Smooth muscle cell (in vitro differentiated cells): ENCODE measurements around the gene UGT1A1. TPM values are rescaled to one million over a fixed set of nuclear protein-coding genes. Genes with fewer than 3 reads are reported as not detected.

Experiments used
- DNase-seq: peaks from one replicate; lab custom pipeline; 2025; ENCODE audit not compliant: unreplicated experiment; lab: John Stamatoyannopoulos, UW
- H2AFZ ChIP-seq: fragments of 200-600 bp; sonication (generic); 2 replicates; pipeline ENCODE4 v1.6.0; 2016; ENCODE audit warnings: antibody characterized with exemption, low read depth, mild to moderate bottlenecking
- H3F3A ChIP-seq: fragments of 200-600 bp; sonication (generic); 2 replicates; pipeline ENCODE4 v1.6.0; 2017; ENCODE audit warnings: antibody characterized with exemption, low read depth
- H3K27ac ChIP-seq: fragments of 200-600 bp; sonication (generic); 2 replicates; pipeline ENCODE4 v1.5.1; 2016; ENCODE audit warnings: low read depth, mild to moderate bottlenecking
- H3K27me3 ChIP-seq: fragments of 200-600 bp; sonication (generic); 2 replicates; pipeline ENCODE4 v1.6.1; 2016; ENCODE audit warnings: low read depth, mild to moderate bottlenecking
- H3K36me3 ChIP-seq: fragments of 200-600 bp; sonication (generic); 2 replicates; pipeline ENCODE4 v1.5.1; 2016; ENCODE audit warnings: low read depth
- H3K4me1 ChIP-seq: fragments of 200-600 bp; sonication (generic); 2 replicates; pipeline ENCODE4 v1.5.1; 2016; ENCODE audit warnings: low read depth
- H3K4me2 ChIP-seq: fragments of 200-600 bp; sonication (generic); 2 replicates; pipeline ENCODE4 v1.6.0; 2016; ENCODE audit warnings: mild to moderate bottlenecking
- H3K4me3 ChIP-seq: fragments of 200-600 bp; sonication (generic); 2 replicates; pipeline ENCODE4 v1.5.1; 2016; ENCODE audit warnings: mild to moderate bottlenecking
- H3K79me2 ChIP-seq: fragments of 200-600 bp; sonication (generic); 2 replicates; pipeline ENCODE4 v1.6.0; 2016; ENCODE audit warnings: low read depth, mild to moderate bottlenecking
- H3K9ac ChIP-seq: fragments of 200-600 bp; sonication (generic); 2 replicates; pipeline ENCODE4 v1.6.0; 2016; ENCODE audit warnings: low read depth
- H3K9me3 ChIP-seq: fragments of 200-600 bp; sonication (generic); replicated peaks from 2 replicates; pipeline ENCODE4 v1.5.1; 2016; ENCODE audit warnings: low read depth
- H4K20me1 ChIP-seq: fragments of 200-600 bp; sonication (generic); 2 replicates; pipeline ENCODE4 v1.6.0; 2016; ENCODE audit warnings: low read depth
- CTCF ChIP-seq: fragments of 200-600 bp; sonication (generic); IDR thresholded peaks from 2 replicates; pipeline ENCODE4 v1.5.1; 2017; ENCODE audit warnings: borderline replicate concordance, mild to moderate bottlenecking, antibody characterized with exemption; ENCODE audit not compliant: insufficient read depth, poor library complexity, severe bottlenecking
- WGBS: methylation state at CpG from one replicate; pipeline ENCODE4 v1.1.7; 2016; ENCODE audit warnings: low lambda C conversion rate; 5-methylcytosine and 5-hydroxymethylcytosine counted together
- polyA plus RNA-seq: library from polyadenylated mRNA; unstranded; fragments of >200 nt; fragmentation: Nextera tagmentation; extraction: Ambion mirVana; gene quantifications from 2 replicates; pipeline ENCODE4 v1.2.1, GENCODE V29; 2016
- total RNA-seq: library from RNA; depleted of rRNA; stranded (reverse); fragments of >200 nt; gene quantifications from 2 replicates; pipeline ENCODE4 v1.2.3, GENCODE V29; 2014

Gene UGT1A1
- total and polyA plus RNA-seq, 2 experiments from 2014 or later: not detected

- no peaks in the 10 kb centered on the region for H3K36me3 ChIP-seq
- DNase-seq: no peak
- no peak overlapping the region for H2AFZ ChIP-seq
- no peak overlapping the region for H3K4me3 ChIP-seq
- H3F3A ChIP-seq: no peaks in the 10 kb centered on the region
- no peaks in the 10 kb centered on the region for H3K27me3 ChIP-seq
- H3K9ac ChIP-seq: no peak overlapping the region
- H3K9me3 ChIP-seq: no peaks in the 10 kb centered on the region
- no peak for TF ChIP-seq CTCF
- H3K4me2 ChIP-seq: no peak overlapping the region
- WGBS: 93% methylated on average over 17 of the region's 17 CpGs
- no peak overlapping the region for H3K27ac ChIP-seq
- H3K79me2 ChIP-seq: no peaks in the 10 kb centered on the region
- no peaks in the 10 kb centered on the region for H3K4me1 ChIP-seq
- H4K20me1 ChIP-seq: no peaks in the 10 kb centered on the region
These were observed 34.1 kb downstream of the UGT1A1 start for GRCh38 chr2:233794128-233794658.

GRCh38 chr2:233795735-233796171 lies 35.7 kb downstream of the UGT1A1 start:
- Histone ChIP-seq H2AFZ (no peak overlapping the region), H3K9ac (no peak overlapping the region), H3K27ac (no peak overlapping the region), H3K4me3 (no peak overlapping the region), H3F3A (no peaks in the 10 kb centered on the region), H3K36me3 (no peaks in the 10 kb centered on the region), H3K4me1 (no peaks in the 10 kb centered on the region), H3K9me3 (no peaks in the 10 kb centered on the region), H3K27me3 (no peaks in the 10 kb centered on the region), H3K79me2 (no peaks in the 10 kb centered on the region), H3K4me2 (no peak overlapping the region), H4K20me1 (no peaks in the 10 kb centered on the region)
- 93% methylated on average over 13 of the region's 13 CpGs for WGBS
- no peak for DNase-seq
- no peak for TF ChIP-seq CTCF

DNA sequence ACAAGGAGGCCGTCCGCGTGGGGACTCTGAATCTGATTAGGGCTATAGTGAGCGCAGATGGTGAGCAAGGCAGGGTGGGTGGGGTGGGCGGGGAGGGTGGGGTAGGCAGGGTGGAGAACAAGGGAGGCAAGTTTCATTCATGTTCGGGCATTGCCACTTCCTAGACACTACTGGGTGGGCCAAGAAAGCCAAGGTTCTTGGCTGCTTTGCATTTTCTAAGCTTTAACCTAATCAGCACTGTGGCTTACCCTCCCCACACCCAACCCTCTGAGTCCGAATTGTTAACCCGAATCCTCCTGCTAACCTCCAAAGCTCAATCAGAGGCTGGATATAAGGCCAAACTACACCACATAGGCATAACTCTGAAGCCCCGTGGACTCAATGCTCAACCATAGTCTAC lies 36.2 kb downstream of the UGT1A1 start:
- no peaks in the 10 kb centered on the region for H3K27me3 ChIP-seq
- no peak overlapping the region for H3K9ac ChIP-seq
- WGBS: 85% methylated on average over 9 of the region's 9 CpGs

More for the DNA sequence above, 36.2 kb downstream of the UGT1A1 start:
- Histone ChIP-seq H4K20me1 (no peaks in the 10 kb centered on the region), H3K4me1 (no peaks in the 10 kb centered on the region), H3K4me2 (no peak overlapping the region), H3K79me2 (no peaks in the 10 kb centered on the region), H3K4me3 (no peak overlapping the region), H3K27ac (no peak overlapping the region), H3K36me3 (no peaks in the 10 kb centered on the region), H2AFZ (no peak overlapping the region), H3K9me3 (no peaks in the 10 kb centered on the region), H3F3A (no peaks in the 10 kb centered on the region)
- DNase-seq: no peak
- TF ChIP-seq CTCF: no peak
